Ishikawa (cell line): Measurements from ENCODE around the gene RSPH10B2.

Source experiments
- EGR1 ChIP-seq: IDR thresholded peaks from 2 replicates; pipeline ENCODE4 v1.6.1; 2012
- EP300 ChIP-seq: IDR thresholded peaks from 2 replicates; pipeline ENCODE4 v1.6.1; 2012; ENCODE audit warnings: borderline replicate concordance
- FOXM1 ChIP-seq: IDR thresholded peaks from 2 replicates; pipeline ENCODE4 v1.6.1; 2012; ENCODE audit warnings: low read depth, borderline replicate concordance
- RAD21 ChIP-seq: IDR thresholded peaks from 2 replicates; pipeline ENCODE4 v1.6.1; 2012; ENCODE audit warnings: low read depth
- TCF12 ChIP-seq: IDR thresholded peaks from 2 replicates; pipeline ENCODE4 v1.6.1; 2012; ENCODE audit warnings: low read depth
- YY1 ChIP-seq: IDR thresholded peaks from 2 replicates; pipeline ENCODE4 v1.6.1; 2012; ENCODE audit warnings: low read depth
- TF ChIP-seq, protein P1 (sequence below): IDR thresholded peaks from 2 replicates; pipeline ENCODE4 v1.6.1; 2012; ENCODE audit warnings: low read depth, mild to moderate bottlenecking
- TF ChIP-seq, protein P2 (sequence below): IDR thresholded peaks from 2 replicates; pipeline ENCODE4 v1.6.1; 2012

DNA sequence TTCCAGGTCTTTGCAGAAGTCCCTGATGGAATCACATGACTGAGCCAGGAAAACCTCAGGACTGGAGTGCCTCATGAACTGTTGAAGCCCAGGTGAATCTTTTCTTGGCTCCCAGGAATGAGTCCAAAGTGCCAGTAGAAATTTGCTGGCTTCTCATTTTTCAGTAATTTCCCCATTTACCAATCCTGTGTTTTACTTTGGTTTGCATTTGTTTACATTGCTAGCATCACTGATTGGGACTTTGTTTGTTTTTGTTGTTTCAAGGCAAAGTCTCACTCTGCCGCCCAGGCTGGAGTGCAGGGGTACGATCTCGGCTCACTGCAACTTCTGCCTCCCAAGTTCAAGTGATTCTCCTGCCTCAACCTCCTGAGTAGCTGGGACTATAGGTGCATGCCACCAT lies 45.6 kb upstream of the RSPH10B2 start:
- TF ChIP-seq, protein P1, sequence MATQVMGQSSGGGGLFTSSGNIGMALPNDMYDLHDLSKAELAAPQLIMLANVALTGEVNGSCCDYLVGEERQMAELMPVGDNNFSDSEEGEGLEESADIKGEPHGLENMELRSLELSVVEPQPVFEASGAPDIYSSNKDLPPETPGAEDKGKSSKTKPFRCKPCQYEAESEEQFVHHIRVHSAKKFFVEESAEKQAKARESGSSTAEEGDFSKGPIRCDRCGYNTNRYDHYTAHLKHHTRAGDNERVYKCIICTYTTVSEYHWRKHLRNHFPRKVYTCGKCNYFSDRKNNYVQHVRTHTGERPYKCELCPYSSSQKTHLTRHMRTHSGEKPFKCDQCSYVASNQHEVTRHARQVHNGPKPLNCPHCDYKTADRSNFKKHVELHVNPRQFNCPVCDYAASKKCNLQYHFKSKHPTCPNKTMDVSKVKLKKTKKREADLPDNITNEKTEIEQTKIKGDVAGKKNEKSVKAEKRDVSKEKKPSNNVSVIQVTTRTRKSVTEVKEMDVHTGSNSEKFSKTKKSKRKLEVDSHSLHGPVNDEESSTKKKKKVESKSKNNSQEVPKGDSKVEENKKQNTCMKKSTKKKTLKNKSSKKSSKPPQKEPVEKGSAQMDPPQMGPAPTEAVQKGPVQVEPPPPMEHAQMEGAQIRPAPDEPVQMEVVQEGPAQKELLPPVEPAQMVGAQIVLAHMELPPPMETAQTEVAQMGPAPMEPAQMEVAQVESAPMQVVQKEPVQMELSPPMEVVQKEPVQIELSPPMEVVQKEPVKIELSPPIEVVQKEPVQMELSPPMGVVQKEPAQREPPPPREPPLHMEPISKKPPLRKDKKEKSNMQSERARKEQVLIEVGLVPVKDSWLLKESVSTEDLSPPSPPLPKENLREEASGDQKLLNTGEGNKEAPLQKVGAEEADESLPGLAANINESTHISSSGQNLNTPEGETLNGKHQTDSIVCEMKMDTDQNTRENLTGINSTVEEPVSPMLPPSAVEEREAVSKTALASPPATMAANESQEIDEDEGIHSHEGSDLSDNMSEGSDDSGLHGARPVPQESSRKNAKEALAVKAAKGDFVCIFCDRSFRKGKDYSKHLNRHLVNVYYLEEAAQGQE, result no peak
- TF ChIP-seq, protein P2, sequence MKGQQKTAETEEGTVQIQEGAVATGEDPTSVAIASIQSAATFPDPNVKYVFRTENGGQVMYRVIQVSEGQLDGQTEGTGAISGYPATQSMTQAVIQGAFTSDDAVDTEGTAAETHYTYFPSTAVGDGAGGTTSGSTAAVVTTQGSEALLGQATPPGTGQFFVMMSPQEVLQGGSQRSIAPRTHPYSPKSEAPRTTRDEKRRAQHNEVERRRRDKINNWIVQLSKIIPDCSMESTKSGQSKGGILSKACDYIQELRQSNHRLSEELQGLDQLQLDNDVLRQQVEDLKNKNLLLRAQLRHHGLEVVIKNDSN, result no peak
- TF ChIP-seq FOXM1 (no peak), YY1 (no peak), TCF12 (no peak), RAD21 (no peak), EP300 (no peak), EGR1 (no peak)
